HG02678 (cell line): ENCODE data around the gene PRKN.
"Not testable (repeated sequence)": the region's sequence is repeated elsewhere in the genome, so short reads cannot be mapped to it uniquely, and the experiment has no call there.

Source experiments
- ATAC-seq: cut with Tn5 transposase; IDR thresholded peaks from one replicate; pipeline ENCODE4 v1.9.1; 2021; ENCODE audit warnings: mild to moderate bottlenecking, moderate library complexity; ENCODE audit not compliant: unreplicated experiment

The PRKN gene

DNA sequence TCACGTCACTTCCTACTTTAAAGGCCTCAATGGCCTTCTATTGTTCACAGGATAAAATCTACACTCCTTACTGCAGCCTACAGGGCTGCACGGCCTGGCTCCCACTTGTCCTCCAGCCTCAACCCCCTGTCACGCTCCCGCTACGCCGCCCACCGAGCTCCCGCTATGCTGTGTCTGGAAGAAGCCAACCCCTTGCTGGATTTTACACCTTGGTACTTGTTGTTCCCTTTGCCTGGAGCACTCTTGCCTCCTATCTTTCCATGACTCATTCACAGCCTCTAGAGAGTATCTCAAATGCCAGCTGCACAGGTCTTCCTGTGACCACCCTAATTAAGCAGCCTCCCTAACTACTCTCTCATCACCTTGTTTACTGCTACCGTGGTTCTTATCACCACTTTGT is 259.9 kb downstream of the PRKN start:
- ATAC-seq: no peak

DNA sequence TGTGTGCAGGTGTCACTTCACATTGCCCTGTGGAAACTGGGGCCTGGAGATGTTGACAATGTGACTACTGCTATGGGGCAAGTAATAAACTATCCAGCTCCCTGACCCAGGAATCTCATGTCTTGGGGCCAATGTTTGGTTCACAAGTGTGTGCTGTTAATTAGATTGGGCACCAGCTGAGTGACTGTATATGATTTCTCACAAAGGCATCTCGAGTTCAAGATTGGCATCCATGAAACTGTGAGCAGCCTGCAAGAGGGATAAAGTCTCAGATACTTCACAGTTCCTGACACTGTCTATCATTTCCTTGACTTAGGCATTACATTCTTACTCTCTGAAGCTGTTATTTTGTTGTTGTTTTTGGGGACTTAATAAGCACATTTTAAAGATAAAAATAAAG is 264.0 kb downstream of the PRKN start:
- no peak for ATAC-seq

DNA sequence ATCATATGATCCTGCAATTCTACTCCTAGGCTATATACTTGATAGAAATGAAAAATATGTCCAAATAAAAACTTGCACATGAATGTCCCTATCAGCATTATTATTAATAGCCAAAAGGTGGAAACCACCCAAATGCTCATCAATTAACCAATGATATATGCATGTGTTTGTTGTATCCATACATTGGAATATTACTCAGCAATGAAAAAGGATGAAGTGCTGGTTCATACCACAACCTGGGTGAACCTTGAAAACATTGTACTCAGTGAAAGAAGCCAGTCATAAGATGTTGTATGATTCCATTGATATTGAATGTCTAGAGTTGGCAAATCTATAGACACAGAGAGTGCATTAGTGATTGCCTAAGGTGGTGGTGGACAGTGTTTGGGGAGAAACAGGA is 267.6 kb downstream of the PRKN start:
- ATAC-seq: no peak

DNA sequence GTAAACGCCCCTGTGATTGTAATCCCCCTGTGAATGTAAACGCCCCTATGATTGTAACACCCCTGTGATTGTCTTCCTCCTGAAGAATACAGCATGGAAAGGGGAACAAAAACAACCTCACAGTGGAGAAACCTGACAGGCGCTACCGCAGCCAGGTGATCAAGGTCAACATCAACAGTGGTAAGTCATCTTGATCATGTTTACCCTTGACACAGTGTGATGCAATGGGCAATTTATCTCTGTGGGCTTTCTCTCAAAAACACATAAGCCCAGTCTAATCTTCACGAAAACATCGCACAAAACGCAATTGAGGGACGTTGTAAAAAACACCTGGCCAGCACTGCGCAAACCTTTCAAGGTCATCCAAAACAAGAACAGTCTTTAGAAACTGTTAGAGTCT is 277.2 kb downstream of the PRKN start:
- ATAC-seq: no peak

GRCh38 chr6:162448294-162448693 is 279.3 kb downstream of the PRKN start:
- no peak for ATAC-seq

DNA sequence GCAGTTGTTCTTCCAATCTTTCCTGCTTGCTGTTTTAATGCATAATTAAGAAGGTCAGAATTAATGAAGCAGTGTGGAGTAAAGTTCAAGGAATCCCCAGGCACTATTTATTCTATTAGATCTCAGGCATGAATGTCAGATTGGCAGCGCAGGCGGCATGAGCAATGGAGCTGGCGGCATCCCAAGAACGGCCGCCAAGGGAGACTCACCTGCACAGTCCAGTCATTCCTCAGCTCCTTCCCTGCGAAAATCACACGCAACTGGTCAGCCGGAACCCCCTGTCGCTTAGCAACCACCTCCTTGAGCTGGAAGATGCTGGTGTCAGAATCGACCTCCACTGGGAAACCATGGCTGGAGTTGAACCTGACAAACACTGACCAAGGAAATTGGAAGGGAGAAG is 284.5 kb downstream of the PRKN start:
- ATAC-seq: no peak

GRCh38 chr6:162442687-162443086 is 284.9 kb downstream of the PRKN start:
- no peak for ATAC-seq

- no peak for ATAC-seq
These were observed 285.6 kb downstream of the PRKN start for GRCh38 chr6:162441991-162442390.

- no peak for ATAC-seq
These were observed 288.6 kb downstream of the PRKN start for GRCh38 chr6:162438980-162439379.

DNA sequence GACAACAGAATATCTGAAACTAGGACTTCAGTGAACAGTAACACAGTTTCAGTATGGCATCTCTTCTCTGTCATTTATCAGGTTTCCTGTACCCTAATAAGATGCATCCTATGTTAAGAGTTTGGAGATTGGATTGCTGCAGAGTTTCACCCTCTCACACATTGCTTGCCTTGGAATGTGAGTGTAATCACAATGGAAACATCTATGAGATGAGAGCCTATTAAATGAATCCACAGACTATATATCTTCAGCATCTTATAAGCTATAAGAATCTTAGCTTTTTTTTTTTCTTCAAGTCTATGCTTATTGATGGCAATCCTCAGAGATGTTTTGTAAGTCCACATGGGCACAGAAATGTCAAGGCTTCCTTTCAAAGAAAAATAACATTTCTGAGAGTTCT is 292.5 kb downstream of the PRKN start:
- ATAC-seq: no peak

DNA sequence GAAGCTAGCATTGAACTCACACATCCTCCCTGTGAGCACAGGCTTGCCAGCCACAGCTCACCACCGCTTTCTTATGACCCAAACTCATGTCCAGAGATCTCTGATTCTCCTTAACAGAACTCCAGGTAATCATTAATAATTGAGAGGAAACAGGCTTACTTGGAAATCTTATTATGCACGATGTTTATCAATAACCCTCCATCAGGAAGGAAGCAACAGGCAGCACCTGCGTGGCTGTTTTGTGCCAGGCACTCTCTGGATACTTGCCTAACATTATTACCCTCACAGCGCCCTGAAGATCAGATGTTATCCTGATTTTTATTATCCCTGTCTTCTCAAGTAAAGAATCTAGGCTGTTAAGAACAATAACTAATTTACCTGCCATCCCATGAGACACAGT is 306.6 kb downstream of the PRKN start:
- ATAC-seq: no peak

GRCh38 chr6:162416831-162417537 is 310.6 kb downstream of the PRKN start:
- no peak for ATAC-seq

DNA sequence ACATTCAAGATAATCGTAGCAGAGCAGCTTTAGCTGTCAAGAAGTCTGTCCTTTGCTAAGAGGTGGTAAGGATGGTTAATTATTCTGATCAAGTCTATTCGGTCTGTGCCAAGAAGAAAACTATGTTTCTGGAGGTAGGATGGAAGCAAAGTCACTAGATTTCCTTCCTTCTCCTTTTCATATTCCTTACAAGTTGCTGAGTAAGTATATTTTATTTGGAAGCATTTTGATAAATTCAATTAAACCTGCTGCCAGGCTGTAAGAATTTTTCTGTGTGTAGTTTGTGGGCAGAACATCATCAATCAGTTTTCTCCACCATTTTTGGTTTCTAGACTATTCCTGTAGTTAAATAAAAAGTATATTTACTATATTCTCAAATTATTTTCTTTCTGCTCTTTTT is 311.3 kb downstream of the PRKN start:
- no peak for ATAC-seq

- no peak for ATAC-seq
These were observed 317.6 kb downstream of the PRKN start for GRCh38 chr6:162409741-162410691.

GRCh38 chr6:162408826-162409535 is 318.6 kb downstream of the PRKN start:
- no peak for ATAC-seq

DNA sequence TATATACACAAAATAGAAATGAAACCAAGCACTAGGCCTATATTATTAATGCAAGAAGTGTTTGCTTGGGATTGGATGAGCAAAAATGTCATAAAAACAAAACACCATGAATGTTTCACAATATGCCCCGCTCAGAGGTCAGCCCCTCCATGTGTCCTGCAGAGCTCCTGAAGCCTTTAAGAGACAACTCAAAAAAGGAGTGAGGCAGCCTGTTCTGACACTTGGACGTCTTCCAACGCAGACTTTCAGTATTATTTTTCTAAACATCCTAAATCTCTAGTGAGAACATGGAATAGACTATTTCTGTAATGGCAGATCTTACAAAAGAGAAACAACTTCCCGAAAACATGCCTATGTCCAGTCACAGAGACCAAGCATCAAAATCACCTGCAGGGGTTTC is 322.6 kb downstream of the PRKN start:
- no peak for ATAC-seq

- ATAC-seq: no peak
These were observed 324.5 kb downstream of the PRKN start for GRCh38 chr6:162403031-162403430.

- no peak for ATAC-seq
These were observed 332.4 kb downstream of the PRKN start for GRCh38 chr6:162395181-162395580.

- not testable (repeated sequence) for ATAC-seq
These were observed 336.4 kb downstream of the PRKN start for GRCh38 chr6:162390961-162391811.

DNA sequence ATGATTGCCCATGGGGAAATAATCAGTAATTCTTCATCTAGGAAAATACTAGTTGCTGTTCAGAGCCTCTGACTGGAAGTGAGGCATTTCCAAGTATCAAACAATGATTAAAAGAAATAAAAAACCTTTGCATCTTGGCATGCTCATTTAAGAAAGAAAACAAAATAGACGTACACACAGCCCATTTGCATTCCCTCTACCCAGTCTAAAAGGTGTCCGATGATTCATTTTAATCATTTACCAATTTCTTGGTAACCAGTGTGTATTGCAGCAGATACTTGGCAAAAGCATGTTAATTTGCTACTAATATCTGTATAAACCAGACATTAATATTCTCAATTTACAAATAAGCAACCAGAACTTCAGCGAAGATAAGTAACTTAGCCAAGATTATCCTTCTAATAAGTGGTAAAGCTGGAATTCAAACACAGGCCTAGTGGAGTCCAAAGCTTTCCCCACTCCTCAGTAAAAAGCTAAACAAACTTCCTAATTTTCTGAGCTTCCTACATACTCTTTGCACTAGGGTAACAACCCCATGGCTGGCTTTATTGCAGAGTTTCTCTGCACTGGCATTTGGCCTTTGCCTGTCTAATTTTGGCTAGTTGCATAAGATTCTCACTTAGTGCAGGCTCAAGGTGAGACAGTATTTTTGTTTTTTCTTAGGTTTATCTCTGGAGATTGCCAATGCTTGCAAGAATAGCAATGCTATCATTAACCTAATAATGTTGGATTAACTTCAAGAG is 338.1 kb downstream of the PRKN start:
- ATAC-seq: no peak
